HepG2 (cell line): Measurements from ENCODE around the gene CACNA1G. TPM values are rescaled to one million over a fixed set of nuclear protein-coding genes. Genes with fewer than 3 reads are reported as not detected.

Experiments used
- CCDC6 ChIP-seq: sonication (generic); formaldehyde crosslinking; IDR thresholded peaks from 2 replicates; pipeline ENCODE4 v1.8.1; 2022; ENCODE audit warnings: mild to moderate bottlenecking, missing genetic modification reagents, moderate library complexity
- FOXP4 ChIP-seq: sonication (generic); formaldehyde crosslinking; IDR thresholded peaks from 2 replicates; pipeline ENCODE4 v1.4.0; 2020; ENCODE audit warnings: missing genetic modification reagents
- HES4 ChIP-seq: sonication (generic); formaldehyde crosslinking; IDR thresholded peaks from 2 replicates; pipeline ENCODE4 v1.9.0; 2021; ENCODE audit warnings: mild to moderate bottlenecking, missing genetic modification reagents, borderline replicate concordance
- HMG20A ChIP-seq: IDR thresholded peaks from 2 replicates; pipeline ENCODE4 v1.6.1; 2016; ENCODE audit warnings: borderline replicate concordance
- KLF9 ChIP-seq: IDR thresholded peaks from 2 replicates; pipeline ENCODE4 v1.6.1; 2016; ENCODE audit warnings: low read depth
- NFATC3 ChIP-seq: sonication (generic); formaldehyde crosslinking; IDR thresholded peaks from 2 replicates; pipeline ENCODE4 v1.5.1; 2020; ENCODE audit warnings: mild to moderate bottlenecking, missing genetic modification reagents
- NR2F2 ChIP-seq: IDR thresholded peaks from 2 replicates; pipeline ENCODE4 v1.6.1; 2012; ENCODE audit warnings: low read depth, inconsistent platforms, borderline replicate concordance
- PBX2 ChIP-seq: IDR thresholded peaks from 2 replicates; pipeline ENCODE4 v1.6.1; 2016; ENCODE audit warnings: control low read depth
- POLR2AphosphoS5 ChIP-seq: IDR thresholded peaks from 2 replicates; pipeline ENCODE4 v1.6.1; 2012; ENCODE audit warnings: low read depth, low read length
- SIX1 ChIP-seq: sonication (generic); formaldehyde crosslinking; IDR thresholded peaks from 2 replicates; pipeline ENCODE4 v1.4.0; 2020; ENCODE audit warnings: missing genetic modification reagents, borderline replicate concordance
- SOX5 ChIP-seq: IDR thresholded peaks from 2 replicates; pipeline ENCODE4 v1.6.1; 2016; ENCODE audit warnings: borderline replicate concordance
- U2AF1 ChIP-seq: fragments of 200-400 bp; formaldehyde crosslinking; optimal IDR thresholded peaks from 2 replicates; pipeline ENCODE3; 2017; ENCODE audit warnings: mild to moderate bottlenecking, low read depth, low read length
- ZBTB25 ChIP-seq: IDR thresholded peaks from 2 replicates; pipeline ENCODE4 v1.6.1; 2018; ENCODE audit warnings: missing genetic modification reagents
- ZNF136 ChIP-seq: sonication (generic); formaldehyde crosslinking; IDR thresholded peaks from 2 replicates; pipeline ENCODE4 v1.8.1; 2022; ENCODE audit warnings: low read depth, mild to moderate bottlenecking, moderate library complexity, missing genetic modification reagents
- ZNF264 ChIP-seq: sonication (generic); formaldehyde crosslinking; IDR thresholded peaks from 2 replicates; pipeline ENCODE4 v1.4.0; 2020; ENCODE audit warnings: missing genetic modification reagents
- ZNF367 ChIP-seq: sonication (generic); formaldehyde crosslinking; IDR thresholded peaks from 2 replicates; pipeline ENCODE4 v1.4.0; 2020; ENCODE audit warnings: missing genetic modification reagents, borderline replicate concordance
- ZNF784 ChIP-seq: sonication (generic); formaldehyde crosslinking; IDR thresholded peaks from 2 replicates; pipeline ENCODE4 v1.5.1; 2020; ENCODE audit warnings: missing genetic modification reagents, mild to moderate bottlenecking, borderline replicate concordance
- ZNF800 ChIP-seq: sonication (generic); formaldehyde crosslinking; IDR thresholded peaks from 2 replicates; pipeline ENCODE4 v1.4.0; 2020; ENCODE audit warnings: missing genetic modification reagents
- ZSCAN29 ChIP-seq: sonication (generic); formaldehyde crosslinking; conservative IDR thresholded peaks from 2 replicates; pipeline ENCODE4 v1.4.0; 2020; ENCODE audit warnings: mild to moderate bottlenecking, missing genetic modification reagents
- ZXDC ChIP-seq: sonication (generic); formaldehyde crosslinking; IDR thresholded peaks from 2 replicates; pipeline ENCODE4 v1.5.0; 2020; ENCODE audit warnings: mild to moderate bottlenecking, missing genetic modification reagents
- polyA plus RNA-seq, 8 experiments: library from polyadenylated mRNA; depleted of rRNA in 3 of 8; stranded (reverse) in 7 of 8; unstranded in 1 of 8; fragments of >200 nt; fragmentation: Illumina TruSeq in 4 of 8; extraction: Trizol in 4 of 8; gene quantifications; 2 replicates each; pipeline versions ENCODE4 v1.2.1 to v1.2.3, GENCODE V29; 2011 to 2016; ENCODE audit warnings: low read depth in 4 of 8, missing spikeins in 1 of 8, mixed read lengths in 1 of 8; ENCODE audit not compliant: insufficient read depth in 1 of 8
- total RNA-seq, 5 experiments: library from RNA; depleted of rRNA; stranded (reverse); fragments of >200 nt; fragmentation: Illumina TruSeq; extraction: Trizol; gene quantifications; 2 replicates each; pipeline ENCODE4 v1.2.3, GENCODE V29; 2016; ENCODE audit warnings: low read depth in 1 of 5

CACNA1G gene
- total and polyA plus RNA-seq, 2 of the 13 experiments (the other 11 are each of a cell fraction or from before 2014, with no cell fraction given): 0.02 TPM; not detected in 1

GRCh38 chr17:50637829-50638605 lies 77.5 kb downstream of the CACNA1G start (continued):
- TF ChIP-seq ZNF136 (CRISPR knock-in tag) (no peak), PBX2 (CRISPR knock-in tag) (no peak), ZNF367 (CRISPR knock-in tag) (no peak), ZNF264 (CRISPR knock-in tag) (no peak), U2AF1 (no peak), POLR2AphosphoS5 (no peak), ZNF784 (CRISPR knock-in tag) (no peak), FOXP4 (CRISPR knock-in tag) (peak; percentile 34; the same call in 1 of the 2 replicates), ZNF800 (CRISPR knock-in tag) (no peak), ZSCAN29 (CRISPR knock-in tag) (no peak), ZBTB25 (CRISPR knock-in tag) (no peak), ZXDC (CRISPR knock-in tag) (no peak), NR2F2 (no peak), CCDC6 (CRISPR knock-in tag) (no peak), HES4 (CRISPR knock-in tag) (no peak), SOX5 (no peak), NFATC3 (no peak), HMG20A (CRISPR knock-in tag) (no peak), SIX1 (no peak), KLF9 (CRISPR knock-in tag) (no peak)
